Liver (tissue), 9 donors: ENCODE results near the gene DNAJA4. TPM values are rescaled to one million over a fixed set of nuclear protein-coding genes. Genes with fewer than 3 reads are reported as not detected.

Source experiments
- DNase-seq: peaks from one replicate; pipeline ENCODE4 v3.0.0-alpha.2; 2017; ENCODE audit warnings: low spot score
- H3K27ac ChIP-seq, 2 donors: one replicate each; pipeline ENCODE4 v1.7.0; 2013; ENCODE audit warnings: inconsistent platforms in 2 of 2, low read length in 2 of 2, control low read depth in 1 of 2, low read depth in 1 of 2, mild to moderate bottlenecking in 1 of 2
- H3K27me3 ChIP-seq, 4 donors: one replicate each; pipeline versions ENCODE4 v1.6.1 to v1.7.0; 2013; ENCODE audit warnings: low read length in 3 of 4, inconsistent platforms in 1 of 4, mild to moderate bottlenecking in 1 of 4, moderate library complexity in 1 of 4; ENCODE audit not compliant: control insufficient read depth in 4 of 4, insufficient read depth in 4 of 4
- H3K36me3 ChIP-seq, 4 donors: one replicate each; pipeline versions ENCODE4 v1.6.1 to v1.7.0; 2013; ENCODE audit warnings: low read length in 3 of 4, mild to moderate bottlenecking in 3 of 4, low read depth in 1 of 4, moderate library complexity in 1 of 4; ENCODE audit not compliant: control insufficient read depth in 4 of 4, insufficient read depth in 3 of 4
- H3K4me1 ChIP-seq, 4 donors: one replicate each; pipeline versions ENCODE4 v1.6.1 to v1.7.0; 2013; ENCODE audit warnings: low read length in 3 of 4, mild to moderate bottlenecking in 3 of 4, moderate library complexity in 1 of 4; ENCODE audit not compliant: control insufficient read depth in 4 of 4, insufficient read depth in 4 of 4
- H3K4me3 ChIP-seq, 3 donors: one replicate each; pipeline versions ENCODE4 v1.6.1 to v1.7.0; 2013; ENCODE audit warnings: low read length in 3 of 3, control low read depth in 1 of 3, low read depth in 1 of 3, mild to moderate bottlenecking in 1 of 3
- H3K9ac ChIP-seq, 2 donors: one replicate each; pipeline ENCODE4 v1.7.0; 2013; ENCODE audit warnings: low read length in 2 of 2, mild to moderate bottlenecking in 2 of 2, moderate library complexity in 2 of 2, control low read depth in 1 of 2, low read depth in 1 of 2
- H3K9me3 ChIP-seq, 4 donors: one replicate each; pipeline versions ENCODE4 v1.6.1 to v1.7.0; 2013; ENCODE audit warnings: low read length in 3 of 4; ENCODE audit not compliant: control insufficient read depth in 4 of 4
- EGR1 ChIP-seq, 2 donors: IDR thresholded peaks; 2 replicates each; pipeline ENCODE4 v1.6.1; 2016 to 2018; ENCODE audit warnings: antibody characterized with exemption in 2 of 2, low read depth in 2 of 2
- FOXA1 ChIP-seq: IDR thresholded peaks from 2 replicates; pipeline ENCODE4 v1.6.1; 2016; ENCODE audit warnings: antibody characterized with exemption
- FOXA2 ChIP-seq: IDR thresholded peaks from 2 replicates; pipeline ENCODE4 v1.6.1; 2016; ENCODE audit warnings: antibody characterized with exemption
- GABPA ChIP-seq, 2 donors: IDR thresholded peaks in 1 of 2; conservative IDR thresholded peaks in 1 of 2; 2 replicates each; pipeline ENCODE4 v1.6.1; 2016; ENCODE audit warnings: antibody characterized with exemption in 2 of 2, mild to moderate bottlenecking in 1 of 2, moderate library complexity in 1 of 2
- HNF4A ChIP-seq, 2 donors: conservative IDR thresholded peaks; 2 replicates each; pipeline ENCODE4 v1.6.1; 2016; ENCODE audit warnings: antibody characterized with exemption in 2 of 2, mild to moderate bottlenecking in 2 of 2
- JUND ChIP-seq, 2 donors: IDR thresholded peaks; 2 replicates each; pipeline ENCODE4 v1.6.1; 2016; ENCODE audit warnings: antibody characterized with exemption in 2 of 2
- RAD21 ChIP-seq, 2 donors: IDR thresholded peaks; 2 replicates each; pipeline ENCODE4 v1.6.1; 2016; ENCODE audit warnings: antibody characterized with exemption in 2 of 2, mild to moderate bottlenecking in 2 of 2
- SP1 ChIP-seq: IDR thresholded peaks from 2 replicates; pipeline ENCODE4 v1.6.1; 2018; ENCODE audit warnings: antibody characterized with exemption, mild to moderate bottlenecking
- TAF1 ChIP-seq: conservative IDR thresholded peaks from 2 replicates; pipeline ENCODE4 v1.6.1; 2016; ENCODE audit warnings: antibody characterized with exemption, mild to moderate bottlenecking
- YY1 ChIP-seq: IDR thresholded peaks from 2 replicates; pipeline ENCODE4 v1.6.1; 2016; ENCODE audit warnings: antibody characterized with exemption, mild to moderate bottlenecking
- WGBS: extraction: QIAGEN DNeasy Blood & Tissue Kit; methylation state at CpG from one replicate; pipeline ENCODE4 v1.1.7; 2013; 5-methylcytosine and 5-hydroxymethylcytosine counted together
- polyA plus RNA-seq, 2 donors: library from polyadenylated mRNA; stranded (reverse) in 1 of 2; unstranded in 1 of 2; fragments of 200-250 nt in 1 of 2; fragments of >200 nt in 1 of 2; fragmentation: Nextera tagmentation in 1 of 2; extraction: Ambion mirVana in 1 of 2; gene quantifications; one replicate each; pipeline versions ENCODE4 v1.2.1 to v1.2.3, GENCODE V29; 2013 to 2015
- total RNA-seq, 2 donors: library from RNA; depleted of rRNA; stranded (reverse); fragments of >200 nt; gene quantifications; one replicate each; pipeline ENCODE4 v1.2.3, GENCODE V29; 2014
- TF ChIP-seq, protein P1 (sequence below): IDR thresholded peaks from 2 replicates; pipeline ENCODE4 v1.6.1; 2016; ENCODE audit warnings: antibody characterized with exemption
- TF ChIP-seq, protein P2 (sequence below): IDR thresholded peaks from 2 replicates; pipeline ENCODE4 v1.6.1; 2016; ENCODE audit warnings: antibody characterized with exemption
- TF ChIP-seq, protein P3 (sequence below): IDR thresholded peaks from 2 replicates; pipeline ENCODE4 v1.6.1; 2016; ENCODE audit warnings: antibody characterized with exemption
- TF ChIP-seq, protein P4 (sequence below): fragments of 150-350 bp; IDR thresholded peaks from 2 replicates; pipeline ENCODE4 v1.5.1; 2017; ENCODE audit warnings: improper control_type of control experiment, low read depth, low read length; ENCODE audit not compliant: missing input control
- TF ChIP-seq, protein P5 (sequence below): IDR thresholded peaks from 2 replicates; pipeline ENCODE4 v1.6.1; 2016; ENCODE audit warnings: antibody characterized with exemption, mild to moderate bottlenecking
- donor health status: healthy.
- donor health status: healthy.
- donor health status: healthy.
- donor health status: healthy.
- donor health status: healthy.

The DNAJA4 gene
- total and polyA plus RNA-seq, 4 donors = 0.93 to 79.0 (median 2.0) TPM

DNA sequence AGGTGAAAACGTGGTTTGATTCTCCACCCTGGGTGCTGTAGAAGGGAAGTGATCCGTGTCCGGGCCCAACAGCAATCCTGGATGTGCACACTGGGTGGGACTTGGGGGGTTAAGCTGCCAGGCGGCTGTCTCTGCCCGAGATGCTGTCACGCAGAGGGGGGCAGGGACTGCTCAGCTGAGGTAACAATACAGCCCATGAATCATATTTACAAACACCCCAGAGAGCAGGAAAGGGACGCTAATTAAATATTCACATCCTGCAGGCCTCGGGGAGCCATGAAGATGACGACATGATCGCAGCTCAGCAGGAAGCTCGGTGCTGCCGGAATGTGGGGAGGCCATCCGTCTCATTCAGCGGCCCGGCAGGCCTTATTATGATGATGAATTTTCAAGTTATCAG lies 57.9 kb downstream of the DNAJA4 start:
- H3K27ac ChIP-seq = no peak overlapping the region

More for the DNA sequence above, 57.9 kb downstream of the DNAJA4 start:
- Histone ChIP-seq H3K9ac (no peak overlapping the region), H3K27me3 (no peaks in the 10 kb centered on the region), H3K4me1 (no peaks in the 10 kb centered on the region), H3K4me3 (no peak overlapping the region), H3K9me3 (no peaks in the 10 kb centered on the region), H3K36me3 (no peaks in the 10 kb centered on the region)
- WGBS = 77% methylated on average over 15 of the region's 15 CpGs
- no peak for DNase-seq
- TF ChIP-seq EGR1 (IDR thresholded peaks at IDR 0.05; ENCODE audit: low read depth in 2 of 2) (no peak), SP1 (no peak), FOXA2 (no peak), JUND (IDR thresholded peaks at IDR 0.05) (no peak), RAD21 (IDR thresholded peaks at IDR 0.05) (no peak), HNF4A (conservative IDR thresholded peaks at IDR 0.05) (no peak), FOXA1 (no peak), YY1 (no peak), GABPA (IDR thresholded peaks at IDR 0.05 in 1 of 2, conservative IDR thresholded peaks at IDR 0.05 in 1 of 2) (no peak), TAF1 (no peak)
- TF ChIP-seq, protein P1, sequence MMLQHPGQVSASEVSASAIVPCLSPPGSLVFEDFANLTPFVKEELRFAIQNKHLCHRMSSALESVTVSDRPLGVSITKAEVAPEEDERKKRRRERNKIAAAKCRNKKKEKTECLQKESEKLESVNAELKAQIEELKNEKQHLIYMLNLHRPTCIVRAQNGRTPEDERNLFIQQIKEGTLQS = no peak
- TF ChIP-seq, protein P2, sequence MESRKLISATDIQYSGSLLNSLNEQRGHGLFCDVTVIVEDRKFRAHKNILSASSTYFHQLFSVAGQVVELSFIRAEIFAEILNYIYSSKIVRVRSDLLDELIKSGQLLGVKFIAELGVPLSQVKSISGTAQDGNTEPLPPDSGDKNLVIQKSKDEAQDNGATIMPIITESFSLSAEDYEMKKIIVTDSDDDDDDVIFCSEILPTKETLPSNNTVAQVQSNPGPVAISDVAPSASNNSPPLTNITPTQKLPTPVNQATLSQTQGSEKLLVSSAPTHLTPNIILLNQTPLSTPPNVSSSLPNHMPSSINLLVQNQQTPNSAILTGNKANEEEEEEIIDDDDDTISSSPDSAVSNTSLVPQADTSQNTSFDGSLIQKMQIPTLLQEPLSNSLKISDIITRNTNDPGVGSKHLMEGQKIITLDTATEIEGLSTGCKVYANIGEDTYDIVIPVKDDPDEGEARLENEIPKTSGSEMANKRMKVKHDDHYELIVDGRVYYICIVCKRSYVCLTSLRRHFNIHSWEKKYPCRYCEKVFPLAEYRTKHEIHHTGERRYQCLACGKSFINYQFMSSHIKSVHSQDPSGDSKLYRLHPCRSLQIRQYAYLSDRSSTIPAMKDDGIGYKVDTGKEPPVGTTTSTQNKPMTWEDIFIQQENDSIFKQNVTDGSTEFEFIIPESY = no peak
- TF ChIP-seq, protein P3, sequence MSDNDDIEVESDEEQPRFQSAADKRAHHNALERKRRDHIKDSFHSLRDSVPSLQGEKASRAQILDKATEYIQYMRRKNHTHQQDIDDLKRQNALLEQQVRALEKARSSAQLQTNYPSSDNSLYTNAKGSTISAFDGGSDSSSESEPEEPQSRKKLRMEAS = no peak
- TF ChIP-seq, protein P4, sequence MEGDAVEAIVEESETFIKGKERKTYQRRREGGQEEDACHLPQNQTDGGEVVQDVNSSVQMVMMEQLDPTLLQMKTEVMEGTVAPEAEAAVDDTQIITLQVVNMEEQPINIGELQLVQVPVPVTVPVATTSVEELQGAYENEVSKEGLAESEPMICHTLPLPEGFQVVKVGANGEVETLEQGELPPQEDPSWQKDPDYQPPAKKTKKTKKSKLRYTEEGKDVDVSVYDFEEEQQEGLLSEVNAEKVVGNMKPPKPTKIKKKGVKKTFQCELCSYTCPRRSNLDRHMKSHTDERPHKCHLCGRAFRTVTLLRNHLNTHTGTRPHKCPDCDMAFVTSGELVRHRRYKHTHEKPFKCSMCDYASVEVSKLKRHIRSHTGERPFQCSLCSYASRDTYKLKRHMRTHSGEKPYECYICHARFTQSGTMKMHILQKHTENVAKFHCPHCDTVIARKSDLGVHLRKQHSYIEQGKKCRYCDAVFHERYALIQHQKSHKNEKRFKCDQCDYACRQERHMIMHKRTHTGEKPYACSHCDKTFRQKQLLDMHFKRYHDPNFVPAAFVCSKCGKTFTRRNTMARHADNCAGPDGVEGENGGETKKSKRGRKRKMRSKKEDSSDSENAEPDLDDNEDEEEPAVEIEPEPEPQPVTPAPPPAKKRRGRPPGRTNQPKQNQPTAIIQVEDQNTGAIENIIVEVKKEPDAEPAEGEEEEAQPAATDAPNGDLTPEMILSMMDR = no peak
- TF ChIP-seq, protein P5, sequence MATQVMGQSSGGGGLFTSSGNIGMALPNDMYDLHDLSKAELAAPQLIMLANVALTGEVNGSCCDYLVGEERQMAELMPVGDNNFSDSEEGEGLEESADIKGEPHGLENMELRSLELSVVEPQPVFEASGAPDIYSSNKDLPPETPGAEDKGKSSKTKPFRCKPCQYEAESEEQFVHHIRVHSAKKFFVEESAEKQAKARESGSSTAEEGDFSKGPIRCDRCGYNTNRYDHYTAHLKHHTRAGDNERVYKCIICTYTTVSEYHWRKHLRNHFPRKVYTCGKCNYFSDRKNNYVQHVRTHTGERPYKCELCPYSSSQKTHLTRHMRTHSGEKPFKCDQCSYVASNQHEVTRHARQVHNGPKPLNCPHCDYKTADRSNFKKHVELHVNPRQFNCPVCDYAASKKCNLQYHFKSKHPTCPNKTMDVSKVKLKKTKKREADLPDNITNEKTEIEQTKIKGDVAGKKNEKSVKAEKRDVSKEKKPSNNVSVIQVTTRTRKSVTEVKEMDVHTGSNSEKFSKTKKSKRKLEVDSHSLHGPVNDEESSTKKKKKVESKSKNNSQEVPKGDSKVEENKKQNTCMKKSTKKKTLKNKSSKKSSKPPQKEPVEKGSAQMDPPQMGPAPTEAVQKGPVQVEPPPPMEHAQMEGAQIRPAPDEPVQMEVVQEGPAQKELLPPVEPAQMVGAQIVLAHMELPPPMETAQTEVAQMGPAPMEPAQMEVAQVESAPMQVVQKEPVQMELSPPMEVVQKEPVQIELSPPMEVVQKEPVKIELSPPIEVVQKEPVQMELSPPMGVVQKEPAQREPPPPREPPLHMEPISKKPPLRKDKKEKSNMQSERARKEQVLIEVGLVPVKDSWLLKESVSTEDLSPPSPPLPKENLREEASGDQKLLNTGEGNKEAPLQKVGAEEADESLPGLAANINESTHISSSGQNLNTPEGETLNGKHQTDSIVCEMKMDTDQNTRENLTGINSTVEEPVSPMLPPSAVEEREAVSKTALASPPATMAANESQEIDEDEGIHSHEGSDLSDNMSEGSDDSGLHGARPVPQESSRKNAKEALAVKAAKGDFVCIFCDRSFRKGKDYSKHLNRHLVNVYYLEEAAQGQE = no peak
